Stimulated activated CD4-positive, alpha-beta T cell treated with anti-CD3 and anti-CD28 coated beads, Interleukin-1b, Interleukin-23, amount 100 ng/mL, for 4 hours (primary cell): ENCODE results near the gene NDFIP2.
"Not testable (repeated sequence)": the region's sequence is repeated elsewhere in the genome, so short reads cannot be mapped to it uniquely, and the experiment has no call there.

Experiments
- DNase-seq, 2 donors: peaks; one replicate each; pipeline ENCODE4 v3.0.0-alpha.2; 2020; ENCODE audit warnings: low read depth in 2 of 2

NDFIP2 gene

DNA sequence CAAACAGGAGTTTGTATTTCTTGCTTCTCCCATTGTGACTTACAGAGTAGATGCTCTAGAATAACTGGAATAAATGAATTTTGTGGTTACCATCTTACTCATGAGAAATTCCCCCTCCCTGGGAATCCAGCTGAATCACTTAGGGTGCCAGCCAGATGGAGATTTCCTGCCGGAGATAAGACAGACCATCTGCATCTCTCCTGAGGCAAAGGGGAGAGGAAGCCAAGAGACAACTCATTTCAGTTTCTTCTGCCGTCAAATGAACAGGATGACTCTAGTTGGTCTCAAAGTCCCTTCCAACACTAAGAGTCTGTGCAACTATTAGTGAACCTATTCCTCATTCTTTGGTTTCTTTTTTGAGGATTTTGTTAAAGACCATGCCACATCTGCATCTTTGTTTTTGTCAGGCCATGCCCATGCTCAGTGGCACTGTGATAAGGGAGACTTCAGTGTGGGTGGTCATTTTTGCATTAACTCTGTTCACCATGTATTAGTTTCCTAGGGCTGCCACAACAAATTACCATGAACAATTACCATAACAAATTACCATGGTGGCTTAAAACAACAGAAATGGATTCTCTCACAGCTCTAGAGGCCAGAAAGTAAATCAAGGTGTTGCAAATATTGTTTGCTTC, 112.8 kb downstream of the NDFIP2 start:
- DNase-seq = no peak

DNA sequence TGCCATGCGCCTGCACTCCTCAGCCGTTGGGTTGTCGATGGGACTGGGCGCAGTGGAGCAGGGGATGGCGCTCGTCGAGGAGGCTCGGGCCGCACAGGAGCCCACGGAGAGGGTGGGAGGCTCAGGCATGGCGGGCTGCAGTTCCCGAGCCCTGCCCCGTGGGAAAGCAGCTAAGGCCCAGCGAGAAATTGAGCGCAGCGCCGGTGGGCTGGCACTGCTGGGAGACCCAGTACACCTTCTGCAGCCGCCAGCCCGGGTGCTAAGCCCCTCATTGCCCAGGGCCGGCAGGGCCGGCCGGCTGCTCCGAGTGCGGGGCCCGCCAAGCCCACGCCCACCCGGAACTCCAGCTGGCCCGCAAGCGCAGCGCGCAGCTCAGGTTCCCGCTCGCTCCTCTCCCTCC, 119.2 kb downstream of the NDFIP2 start:
- not testable (repeated sequence) for DNase-seq

DNA sequence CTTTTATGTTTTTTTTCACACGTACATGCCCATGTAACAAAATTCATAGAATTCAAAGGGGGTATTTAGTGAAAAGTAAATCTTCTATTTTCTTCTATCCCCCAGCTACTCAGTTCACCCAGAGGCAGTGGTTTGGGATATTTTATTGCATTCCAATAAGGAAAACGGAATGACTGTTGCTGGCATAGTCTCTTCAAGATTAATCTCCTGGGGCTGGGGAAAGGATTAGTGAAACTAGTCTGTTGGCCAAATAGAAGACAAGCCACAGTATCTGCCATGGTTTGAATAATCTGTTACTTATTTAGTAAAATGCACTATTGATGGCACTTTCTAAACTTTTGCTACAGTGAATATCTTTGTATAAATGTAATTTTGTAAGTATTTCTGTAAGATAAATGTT, 122.0 kb downstream of the NDFIP2 start:
- no peak for DNase-seq

DNA sequence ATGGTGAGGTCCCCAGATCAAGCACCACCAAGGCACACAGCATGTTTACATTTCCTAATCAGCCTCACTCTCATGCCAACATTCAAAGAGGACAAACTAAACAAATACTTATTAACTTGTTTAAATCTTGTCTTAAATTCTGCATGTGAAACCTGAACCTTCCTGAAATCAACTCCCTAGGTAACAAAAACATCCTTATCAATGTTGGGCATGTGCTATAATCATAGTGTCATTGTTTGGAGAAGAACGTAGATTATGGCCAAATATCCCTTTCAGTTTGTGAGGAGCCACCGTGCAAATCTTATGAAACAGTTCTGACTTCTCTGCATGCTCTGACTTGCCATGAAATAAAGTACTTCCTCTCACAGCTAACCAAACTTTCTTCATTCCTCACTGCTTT, 123.8 kb downstream of the NDFIP2 start:
- DNase-seq = no peak
